Prostate gland (tissue), 2 donors: ENCODE measurements around the gene DTYMK. TPM values are rescaled to one million over a fixed set of nuclear protein-coding genes. Genes with fewer than 3 reads are reported as not detected.

ENCODE experiments used
- DNase-seq: peaks from one replicate; pipeline ENCODE4 v3.0.0-alpha.2; 2019; ENCODE audit warnings: low spot score
- H3K27ac ChIP-seq, 2 donors: fragments of 200-600 bp; sonication (generic); 2 replicates each; pipeline ENCODE4 v1.5.1; 2017 to 2019
- H3K27me3 ChIP-seq: fragments of 200-600 bp; sonication (generic); replicated peaks from 2 replicates; pipeline ENCODE4 v1.5.1; 2019; ENCODE audit not compliant: insufficient read depth
- H3K36me3 ChIP-seq, 2 donors: fragments of 200-600 bp; sonication (generic); 1 replicate in 1 of 2; 2 replicates in 1 of 2; pipeline versions ENCODE4 v1.5.1 to v1.8.1; 2017 to 2019
- H3K4me1 ChIP-seq: fragments of 200-600 bp; sonication (generic); replicated peaks from 2 replicates; pipeline ENCODE4 v1.5.1; 2019
- H3K4me3 ChIP-seq, 2 donors: fragments of 200-600 bp; sonication (generic); 2 replicates each; pipeline ENCODE4 v1.5.1; 2017 to 2019
- H3K9me3 ChIP-seq: fragments of 200-600 bp; sonication (generic); 2 replicates; pipeline ENCODE4 v1.5.1; 2017
- POLR2A ChIP-seq: fragments of 450-650 bp; IDR thresholded peaks from one replicate; pipeline ENCODE4 v1.6.1; 2016; ENCODE audit warnings: antibody characterized with exemption, mild to moderate bottlenecking
- POLR2AphosphoS5 ChIP-seq: sonication (generic); formaldehyde crosslinking; IDR thresholded peaks from one replicate; pipeline ENCODE4 v1.6.1; 2017; ENCODE audit warnings: antibody characterized with exemption
- WGBS: methylation state at CpG from one replicate; pipeline ENCODE4 v1.1.5; 2018; 5-methylcytosine and 5-hydroxymethylcytosine counted together
- intact Hi-C: fragments of 100-400 bp; cut with DNase I; formaldehyde crosslinking; loops from one replicate; pipeline ENCODE4 v1.14.2; 2022
- total RNA-seq, 2 donors: library from RNA; depleted of rRNA; stranded (reverse); fragments of >200 nt; gene quantifications; one replicate each; pipeline ENCODE4 v1.1.0, GENCODE V29; 2016
- TF ChIP-seq, protein P1 (sequence below), 4 experiments: fragments of 200-600 bp in 2 of 4; fragments of 450-650 bp in 2 of 4; sonication (generic) in 2 of 4; IDR thresholded peaks; 1 replicate in 3 of 4; 2 replicates in 1 of 4; pipeline ENCODE4 v1.5.1; 2016 to 2019; ENCODE audit warnings: antibody characterized with exemption in 4 of 4, mild to moderate bottlenecking in 2 of 4, moderate library complexity in 2 of 4

The DTYMK gene
- total RNA-seq, 2 donors from 2014 or later, result 26.0 to 35.8 TPM

DNA sequence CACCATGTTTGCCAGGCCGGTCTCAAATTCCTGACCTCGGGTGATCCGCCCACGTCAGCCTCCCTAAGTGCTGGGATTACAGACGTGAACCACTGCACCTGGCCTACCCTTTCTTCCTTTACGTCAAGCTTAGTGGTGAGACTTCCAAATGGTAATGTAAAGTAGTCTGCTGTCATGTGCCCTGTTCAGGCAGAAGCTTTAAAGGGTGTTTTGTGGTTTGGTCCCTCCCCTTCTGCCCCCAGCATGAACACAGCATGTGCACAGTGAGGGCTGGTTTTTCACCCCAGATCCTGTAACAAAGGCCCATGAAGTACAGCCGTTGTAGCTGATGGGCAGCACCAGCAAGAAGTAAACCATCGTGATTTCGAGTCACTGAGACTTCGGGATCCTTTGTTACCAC, 2.7 kb upstream of the DTYMK start:
- 91% methylated on average over 10 of the region's 10 CpGs for WGBS
- Histone ChIP-seq H3K27ac (no peak overlapping the region), H3K36me3 (no peaks in the 10 kb centered on the region), H3K4me3 (no peak overlapping the region), H3K9me3 (no peaks in the 10 kb centered on the region), H3K4me1 (peaks cover 9% of the 10 kb centered on the region), H3K27me3 (no peaks in the 10 kb centered on the region)
- no peak for DNase-seq
- intact Hi-C loops, result no loop called here
- TF ChIP-seq POLR2A (no peak), POLR2AphosphoS5 (no peak)
- TF ChIP-seq, protein P1, sequence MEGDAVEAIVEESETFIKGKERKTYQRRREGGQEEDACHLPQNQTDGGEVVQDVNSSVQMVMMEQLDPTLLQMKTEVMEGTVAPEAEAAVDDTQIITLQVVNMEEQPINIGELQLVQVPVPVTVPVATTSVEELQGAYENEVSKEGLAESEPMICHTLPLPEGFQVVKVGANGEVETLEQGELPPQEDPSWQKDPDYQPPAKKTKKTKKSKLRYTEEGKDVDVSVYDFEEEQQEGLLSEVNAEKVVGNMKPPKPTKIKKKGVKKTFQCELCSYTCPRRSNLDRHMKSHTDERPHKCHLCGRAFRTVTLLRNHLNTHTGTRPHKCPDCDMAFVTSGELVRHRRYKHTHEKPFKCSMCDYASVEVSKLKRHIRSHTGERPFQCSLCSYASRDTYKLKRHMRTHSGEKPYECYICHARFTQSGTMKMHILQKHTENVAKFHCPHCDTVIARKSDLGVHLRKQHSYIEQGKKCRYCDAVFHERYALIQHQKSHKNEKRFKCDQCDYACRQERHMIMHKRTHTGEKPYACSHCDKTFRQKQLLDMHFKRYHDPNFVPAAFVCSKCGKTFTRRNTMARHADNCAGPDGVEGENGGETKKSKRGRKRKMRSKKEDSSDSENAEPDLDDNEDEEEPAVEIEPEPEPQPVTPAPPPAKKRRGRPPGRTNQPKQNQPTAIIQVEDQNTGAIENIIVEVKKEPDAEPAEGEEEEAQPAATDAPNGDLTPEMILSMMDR (IDR thresholded peaks at IDR 0.05), result no peak

DNA sequence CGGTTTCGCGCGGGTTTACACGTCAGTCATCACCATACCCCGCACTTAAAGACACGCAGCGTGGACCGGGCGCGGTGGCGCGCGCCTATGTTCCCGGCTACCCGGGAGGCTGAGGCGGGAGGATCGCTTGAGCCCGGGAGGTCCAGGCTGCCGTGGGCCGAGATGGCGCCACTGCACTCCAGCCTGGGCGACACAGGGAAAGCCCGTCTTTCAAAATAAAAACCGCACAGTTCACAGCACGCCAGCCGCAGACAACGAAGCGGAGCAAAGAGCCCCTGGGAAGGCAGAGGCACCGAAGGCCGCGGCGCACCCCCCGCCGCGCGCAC, 328 bp downstream of the DTYMK start:
- under 1% methylated on average over 37 of the region's 37 CpGs for WGBS
- peaks cover 9% of the 10 kb centered on the region for H3K4me1 ChIP-seq
- no peak for DNase-seq
- peak overlapping the region; percentile 67 to 90 for H3K27ac ChIP-seq
- H3K9me3 ChIP-seq, result no peaks in the 10 kb centered on the region
- TF ChIP-seq POLR2AphosphoS5 (no peak), POLR2A (no peak)
- TF ChIP-seq, protein P1 (IDR thresholded peaks at IDR 0.05), result no peak
- no peaks in the 10 kb centered on the region for H3K36me3 ChIP-seq
- H3K4me3 ChIP-seq, result peak overlapping the region; percentile 81 to 88
- intact Hi-C loops, result no loop called here
- no peaks in the 10 kb centered on the region for H3K27me3 ChIP-seq

DNA sequence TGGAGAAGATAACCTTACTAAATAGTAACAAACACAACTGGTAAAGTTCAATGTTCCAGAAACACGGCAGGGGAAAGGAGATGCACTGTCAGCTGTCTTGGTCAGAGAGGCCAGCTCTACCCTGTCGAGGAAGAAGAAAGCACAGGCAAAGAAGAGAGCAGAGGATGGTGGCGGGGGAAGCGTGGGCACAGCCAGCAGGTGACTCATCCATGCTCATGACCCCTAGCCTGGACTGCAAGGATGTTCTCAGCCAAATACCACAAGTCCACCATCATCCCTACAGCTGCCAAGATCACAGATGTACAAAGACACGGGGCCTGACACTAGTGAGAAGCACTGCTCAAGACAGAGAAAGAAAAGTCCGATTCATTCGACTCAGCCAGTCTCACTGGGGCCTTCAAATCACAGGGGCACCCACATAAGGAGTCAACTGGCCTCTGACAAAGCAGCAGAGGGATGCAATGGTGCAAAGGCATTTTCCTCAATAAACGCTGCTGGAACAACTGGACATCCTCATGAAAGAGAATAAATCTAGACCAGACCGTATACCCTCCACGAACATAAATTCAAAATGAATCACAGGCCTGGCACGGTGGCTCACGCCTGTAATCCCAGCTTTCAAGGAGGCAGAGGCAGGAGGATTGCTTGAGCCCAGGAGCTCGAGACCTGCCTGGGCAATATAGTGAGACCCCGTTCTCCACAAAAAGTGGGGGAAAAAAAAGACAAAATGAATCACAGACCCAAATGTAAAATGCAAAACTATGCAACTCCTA, 5.6 kb downstream of the DTYMK start:
- peak; percentile 30 for TF ChIP-seq POLR2AphosphoS5
- TF ChIP-seq, protein P1 (IDR thresholded peaks at IDR 0.05), result no peak
- TF ChIP-seq POLR2A, result no peak
- H3K27ac ChIP-seq, result no peak overlapping the region
- DNase-seq, result no peak
- WGBS, result 79% methylated on average over 14 of the region's 14 CpGs
- peaks cover 4% of the 10 kb centered on the region for H3K4me1 ChIP-seq
- H3K4me3 ChIP-seq, result no peak overlapping the region
- H3K9me3 ChIP-seq, result no peaks in the 10 kb centered on the region
- H3K27me3 ChIP-seq, result no peaks in the 10 kb centered on the region
- intact Hi-C loops, result no loop called here
- H3K36me3 ChIP-seq, result no peaks in the 10 kb centered on the region

DNA sequence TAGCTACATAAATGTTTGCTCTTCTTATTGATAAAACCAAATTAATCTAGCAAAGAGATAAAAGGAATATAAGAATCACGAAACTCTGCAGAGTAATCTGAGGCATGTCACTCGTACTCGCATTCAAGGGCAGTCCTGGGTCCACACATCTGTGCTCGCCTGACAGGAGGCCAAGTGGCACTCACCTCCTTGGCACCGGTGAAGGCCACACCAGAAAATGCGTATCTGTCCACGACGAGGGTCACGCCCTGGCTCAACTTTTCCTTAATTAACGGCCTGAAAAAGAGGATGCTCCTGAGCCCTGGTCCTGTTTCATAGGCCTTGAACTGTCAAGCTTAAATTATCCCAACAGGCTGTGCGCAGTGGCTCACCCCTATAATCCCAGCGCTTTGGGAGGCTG, 6.6 kb downstream of the DTYMK start:
- Histone ChIP-seq H3K36me3 (no peaks in the 10 kb centered on the region), H3K4me3 (no peak overlapping the region), H3K4me1 (no peaks in the 10 kb centered on the region), H3K9me3 (no peaks in the 10 kb centered on the region), H3K27ac (no peak overlapping the region), H3K27me3 (no peaks in the 10 kb centered on the region)
- intact Hi-C loops, result no loop called here
- TF ChIP-seq, protein P1 (IDR thresholded peaks at IDR 0.05), result no peak
- TF ChIP-seq POLR2A (no peak), POLR2AphosphoS5 (no peak)
- no peak for DNase-seq
- 90% methylated on average over 12 of the region's 12 CpGs for WGBS
